ENCODE data around the gene PPIL1.

GRCh38 chr6:36884610-36885009 lies 10.0 kb upstream of the PPIL1 start:
- TF ChIP-seq CTCF (IDR thresholded peaks at IDR 0.05; ENCODE audit: insufficient read depth, low read length, poor library complexity, severe bottlenecking) (no peak), EZH2phosphoT487 (conservative IDR thresholded peaks at IDR 0.05; ENCODE audit: low read length) (no peak)
